Measurements from ENCODE around the gene RAMP3.

The RAMP3 gene

GRCh38 chr7:45233249-45233775 lies 75.7 kb downstream of the RAMP3 start:
- TF ChIP-seq RAD21 (IDR thresholded peaks at IDR 0.05; ENCODE audit: low read depth): no peak
- no peak for TF ChIP-seq CREB1 (IDR thresholded peaks at IDR 0.05; ENCODE audit: low read depth)
- TF ChIP-seq EP300 (IDR thresholded peaks at IDR 0.05; ENCODE audit: borderline replicate concordance): no peak
- TF ChIP-seq TAF1 (IDR thresholded peaks at IDR 0.05; ENCODE audit: low read depth): no peak
- no peak for TF ChIP-seq NFIC (IDR thresholded peaks at IDR 0.05)
- TF ChIP-seq TCF12 (IDR thresholded peaks at IDR 0.05; ENCODE audit: low read depth): no peak
- no peak for TF ChIP-seq USF1 (IDR thresholded peaks at IDR 0.05)
- TF ChIP-seq, protein P1, sequence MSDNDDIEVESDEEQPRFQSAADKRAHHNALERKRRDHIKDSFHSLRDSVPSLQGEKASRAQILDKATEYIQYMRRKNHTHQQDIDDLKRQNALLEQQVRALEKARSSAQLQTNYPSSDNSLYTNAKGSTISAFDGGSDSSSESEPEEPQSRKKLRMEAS (IDR thresholded peaks at IDR 0.05): no peak
- no peak for TF ChIP-seq CEBPB (IDR thresholded peaks at IDR 0.05)
- TF ChIP-seq ZBTB7A (IDR thresholded peaks at IDR 0.05; ENCODE audit: low read depth): no peak
- no peak for TF ChIP-seq FOXM1 (IDR thresholded peaks at IDR 0.05; ENCODE audit: borderline replicate concordance, low read depth)
- no peak for TF ChIP-seq REST (IDR thresholded peaks at IDR 0.05; ENCODE audit: low read depth)
- no peak for TF ChIP-seq TEAD4 (IDR thresholded peaks at IDR 0.05)
- TF ChIP-seq YY1 (IDR thresholded peaks at IDR 0.05; ENCODE audit: low read depth): no peak
- TF ChIP-seq EGR1 (IDR thresholded peaks at IDR 0.05): no peak
